H9 (cell line): ENCODE data around the gene CTIF. TPM values are rescaled to one million over a fixed set of nuclear protein-coding genes. Genes with fewer than 3 reads are reported as not detected.

ENCODE experiments used
- DNase-seq: peaks from one replicate; pipeline ENCODE4 v3.0.0-alpha.2; 2017
- H2AFZ ChIP-seq: one replicate; pipeline ENCODE4 v1.6.1; 2013; ENCODE audit warnings: mild to moderate bottlenecking, low read length, control low read depth, moderate library complexity
- H2AK5ac ChIP-seq: 2 replicates; pipeline ENCODE4 v1.6.1; 2013; ENCODE audit warnings: low read length, control low read depth, mixed read lengths; ENCODE audit not compliant: insufficient read length
- H2BK120ac ChIP-seq: one replicate; pipeline ENCODE4 v1.6.1; 2013; ENCODE audit warnings: low read depth, mild to moderate bottlenecking, low read length, control low read depth, inconsistent platforms; ENCODE audit not compliant: poor library complexity, severe bottlenecking
- H2BK12ac ChIP-seq: 2 replicates; pipeline ENCODE4 v1.6.1; 2013; ENCODE audit warnings: low read length, control low read depth, mixed read lengths, low read depth; ENCODE audit not compliant: insufficient read length
- H2BK15ac ChIP-seq: 2 replicates; pipeline ENCODE4 v1.6.1; 2013; ENCODE audit warnings: low read depth, low read length, control low read depth
- H2BK20ac ChIP-seq: one replicate; pipeline ENCODE4 v1.6.1; 2013; ENCODE audit warnings: low read depth, mild to moderate bottlenecking, low read length, control low read depth, inconsistent platforms; ENCODE audit not compliant: poor library complexity, severe bottlenecking
- H2BK5ac ChIP-seq: 2 replicates; pipeline ENCODE4 v1.6.1; 2013; ENCODE audit warnings: low read length, control low read depth, mixed read lengths; ENCODE audit not compliant: insufficient read length
- H3K14ac ChIP-seq: 2 replicates; pipeline ENCODE4 v1.6.1; 2013; ENCODE audit warnings: low read length, control low read depth; ENCODE audit not compliant: insufficient read depth
- H3K18ac ChIP-seq: 2 replicates; pipeline ENCODE4 v1.6.1; 2013; ENCODE audit warnings: low read depth, mild to moderate bottlenecking, mixed read lengths, low read length, control low read depth; ENCODE audit not compliant: insufficient read length
- H3K23ac ChIP-seq: 2 replicates; pipeline ENCODE4 v1.6.1; 2013; ENCODE audit warnings: low read length, control low read depth, mixed read lengths, low read depth; ENCODE audit not compliant: insufficient read length
- H3K23me2 ChIP-seq: 2 replicates; pipeline ENCODE4 v1.6.1; 2013; ENCODE audit warnings: low read depth, mild to moderate bottlenecking, mixed read lengths, low read length, control low read depth; ENCODE audit not compliant: insufficient read length, poor library complexity, severe bottlenecking
- H3K27ac ChIP-seq: 2 replicates; pipeline ENCODE4 v1.5.1; 2013; ENCODE audit warnings: low read length, control low read depth, mixed read lengths, low read depth; ENCODE audit not compliant: insufficient read length
- H3K27me3 ChIP-seq: 2 replicates; pipeline ENCODE4 v1.6.1; 2013; ENCODE audit warnings: low read length, control low read depth, inconsistent platforms; ENCODE audit not compliant: insufficient read depth
- H3K4ac ChIP-seq: 2 replicates; pipeline ENCODE4 v1.6.1; 2013; ENCODE audit warnings: low read depth, mild to moderate bottlenecking, control low read depth, inconsistent platforms, low read length, moderate library complexity
- H3K4me1 ChIP-seq: 2 replicates; pipeline ENCODE4 v1.6.1; 2013; ENCODE audit warnings: low read length, control low read depth, inconsistent platforms; ENCODE audit not compliant: insufficient read depth
- H3K4me2 ChIP-seq: 2 replicates; pipeline ENCODE4 v1.6.1; 2013; ENCODE audit warnings: low read length, control low read depth, mixed read lengths; ENCODE audit not compliant: insufficient read length, insufficient read depth
- H3K56ac ChIP-seq: 2 replicates; pipeline ENCODE4 v1.6.1; 2013; ENCODE audit warnings: low read depth, mild to moderate bottlenecking, mixed read lengths, low read length, control low read depth; ENCODE audit not compliant: insufficient read length
- H3K79me1 ChIP-seq: 2 replicates; pipeline ENCODE4 v1.6.1; 2013; ENCODE audit warnings: low read depth, mild to moderate bottlenecking, moderate library complexity, low read length, control low read depth, inconsistent platforms; ENCODE audit not compliant: insufficient read depth, poor library complexity, severe bottlenecking
- H3K79me2 ChIP-seq: 2 replicates; pipeline ENCODE4 v1.6.1; 2013; ENCODE audit warnings: low read length, control low read depth, inconsistent platforms; ENCODE audit not compliant: insufficient read depth
- H3K9ac ChIP-seq: 2 replicates; pipeline ENCODE4 v1.6.1; 2013; ENCODE audit warnings: low read length, control low read depth, mixed read lengths; ENCODE audit not compliant: insufficient read length; ENCODE audit errors: extremely low read depth
- H3K9me3 ChIP-seq: one replicate; pipeline ENCODE4 v1.6.1; 2013; ENCODE audit warnings: low read depth, low read length, inconsistent platforms; ENCODE audit not compliant: control insufficient read depth
- H3T11ph ChIP-seq: one replicate; pipeline ENCODE4 v1.6.1; 2013; ENCODE audit warnings: mild to moderate bottlenecking, low read length, control low read depth, inconsistent platforms
- H4K20me1 ChIP-seq: one replicate; pipeline ENCODE4 v1.6.1; 2013; ENCODE audit not compliant: control insufficient read depth, insufficient read length, insufficient read depth
- H4K5ac ChIP-seq: 2 replicates; pipeline ENCODE4 v1.6.1; 2013; ENCODE audit warnings: low read depth, mild to moderate bottlenecking, mixed read lengths, low read length, control low read depth; ENCODE audit not compliant: insufficient read length
- H4K8ac ChIP-seq: replicated peaks from 2 replicates; pipeline ENCODE4 v1.6.1; 2013; ENCODE audit warnings: low read length, control low read depth, mixed read lengths, low read depth; ENCODE audit not compliant: insufficient read length
- H4K91ac ChIP-seq: 2 replicates; pipeline ENCODE4 v1.6.1; 2013; ENCODE audit warnings: low read depth, mild to moderate bottlenecking, moderate library complexity, mixed read lengths, low read length, control low read depth; ENCODE audit not compliant: insufficient read length
- H3K27ac Mint-ChIP-seq, 3 experiments: 2 replicates in 2 of 3; 3 replicates in 1 of 3; pipeline ENCODE4 v1.8.0; 2020 to 2021; ENCODE audit warnings: mixed read lengths in 3 of 3, mild to moderate bottlenecking in 1 of 3, moderate library complexity in 1 of 3
- H3K27me3 Mint-ChIP-seq: 2 replicates; pipeline ENCODE4 v1.8.0; 2021; ENCODE audit warnings: low read depth, mild to moderate bottlenecking, moderate library complexity, mixed read lengths
- H3K36me3 Mint-ChIP-seq, 3 experiments: 2 replicates in 2 of 3; 3 replicates in 1 of 3; pipeline ENCODE4 v1.8.0; 2020 to 2021; ENCODE audit warnings: low read depth in 3 of 3, mixed read lengths in 3 of 3; ENCODE audit not compliant: insufficient read depth in 1 of 3
- H3K4me1 Mint-ChIP-seq, 2 experiments: 2 replicates each; pipeline ENCODE4 v1.8.0; 2020; ENCODE audit warnings: mixed read lengths in 2 of 2
- H3K4me3 Mint-ChIP-seq, 2 experiments: 2 replicates in 1 of 2; 3 replicates in 1 of 2; pipeline ENCODE4 v1.8.0; 2020 to 2021; ENCODE audit warnings: mild to moderate bottlenecking in 2 of 2, mixed read lengths in 2 of 2, moderate library complexity in 1 of 2
- H3K9me3 Mint-ChIP-seq, 2 experiments: 2 replicates in 1 of 2; 3 replicates in 1 of 2; pipeline ENCODE4 v1.8.0; 2020; ENCODE audit warnings: mild to moderate bottlenecking in 2 of 2, mixed read lengths in 2 of 2, moderate library complexity in 1 of 2
- WGBS: extraction: QIAGEN DNeasy Blood & Tissue Kit; methylation state at CpG from one replicate; pipeline ENCODE4 v1.1.7; 2013; ENCODE audit warnings: missing lambda C conversion rate, low lambda C conversion rate, mixed read lengths; ENCODE audit not compliant: insufficient read length; ENCODE audit errors: extremely low coverage; 5-methylcytosine and 5-hydroxymethylcytosine counted together
- total RNA-seq: library from RNA; stranded (reverse); gene quantifications from 2 replicates; pipeline ENCODE4 v1.2.1, GENCODE V29; 2021
- TF ChIP-seq, protein P1 (sequence below): fragments of 200-600 bp; sonication (generic); conservative IDR thresholded peaks from 3 replicates; pipeline ENCODE4 v1.8.0; 2021; ENCODE audit warnings: antibody characterized with exemption, mild to moderate bottlenecking

The CTIF gene
- total RNA-seq, 1 experiment from 2014 or later, result 15.8 TPM

DNA sequence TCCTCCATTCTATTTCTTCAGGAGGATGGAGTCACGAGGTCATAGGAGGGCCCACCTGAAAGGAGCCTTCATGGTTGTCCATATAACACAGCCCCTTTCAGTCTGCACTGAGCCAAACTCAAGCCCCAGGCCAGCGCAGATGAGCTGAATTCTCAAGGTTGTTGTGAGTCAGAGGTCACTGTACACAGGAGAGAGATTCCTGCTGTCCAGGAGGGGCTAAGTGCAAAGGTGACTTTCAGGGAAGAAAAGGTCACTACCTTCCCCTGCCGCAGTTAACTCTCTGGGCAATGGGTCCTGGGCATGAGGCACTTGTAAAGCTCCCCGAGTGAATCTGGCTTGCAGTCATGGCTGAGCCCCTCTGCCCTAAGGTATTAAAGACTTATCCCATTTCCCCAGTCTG is 150.7 kb downstream of the CTIF start:
- H3K27ac ChIP-seq, result no peak overlapping the region
- no peak overlapping the region for H3K56ac ChIP-seq
- no peak overlapping the region for H2AK5ac ChIP-seq
- Mint-ChIP-seq H3K4me3 (no peak overlapping the region), H3K27ac (no peak overlapping the region), H3K36me3 (peaks cover 0 to 5% (median 2%) of the 10 kb centered on the region in 3 experiments; a peak in 3 of 7 replicates), H3K27me3 (no peaks in the 10 kb centered on the region; the same call in 1 of the 2 replicates), H3K9me3 (no peaks in the 10 kb centered on the region), H3K4me1 (peaks cover 2 to 5% of the 10 kb centered on the region in 2 experiments; a peak in 1 of 4 replicates)
- H3K9me3 ChIP-seq, result no peaks in the 10 kb centered on the region
- no peak for DNase-seq
- no peak overlapping the region for H4K5ac ChIP-seq
- no peak overlapping the region for H3K9ac ChIP-seq
- H3K27me3 ChIP-seq, result no peaks in the 10 kb centered on the region
- H2BK12ac ChIP-seq, result no peak overlapping the region
- H3K23ac ChIP-seq, result no peak overlapping the region
- no peaks in the 10 kb centered on the region for H3K23me2 ChIP-seq
- H3K14ac ChIP-seq, result no peak overlapping the region
- WGBS, result no CpG with 5 or more reads among the region's 4 CpGs
- TF ChIP-seq, protein P1, sequence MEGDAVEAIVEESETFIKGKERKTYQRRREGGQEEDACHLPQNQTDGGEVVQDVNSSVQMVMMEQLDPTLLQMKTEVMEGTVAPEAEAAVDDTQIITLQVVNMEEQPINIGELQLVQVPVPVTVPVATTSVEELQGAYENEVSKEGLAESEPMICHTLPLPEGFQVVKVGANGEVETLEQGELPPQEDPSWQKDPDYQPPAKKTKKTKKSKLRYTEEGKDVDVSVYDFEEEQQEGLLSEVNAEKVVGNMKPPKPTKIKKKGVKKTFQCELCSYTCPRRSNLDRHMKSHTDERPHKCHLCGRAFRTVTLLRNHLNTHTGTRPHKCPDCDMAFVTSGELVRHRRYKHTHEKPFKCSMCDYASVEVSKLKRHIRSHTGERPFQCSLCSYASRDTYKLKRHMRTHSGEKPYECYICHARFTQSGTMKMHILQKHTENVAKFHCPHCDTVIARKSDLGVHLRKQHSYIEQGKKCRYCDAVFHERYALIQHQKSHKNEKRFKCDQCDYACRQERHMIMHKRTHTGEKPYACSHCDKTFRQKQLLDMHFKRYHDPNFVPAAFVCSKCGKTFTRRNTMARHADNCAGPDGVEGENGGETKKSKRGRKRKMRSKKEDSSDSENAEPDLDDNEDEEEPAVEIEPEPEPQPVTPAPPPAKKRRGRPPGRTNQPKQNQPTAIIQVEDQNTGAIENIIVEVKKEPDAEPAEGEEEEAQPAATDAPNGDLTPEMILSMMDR, result no peak
- no peak overlapping the region for H3K4me2 ChIP-seq
- no peak overlapping the region for H4K91ac ChIP-seq
- no peaks in the 10 kb centered on the region for H3K79me2 ChIP-seq
- no peaks in the 10 kb centered on the region for H4K20me1 ChIP-seq
- no peak overlapping the region for H2BK5ac ChIP-seq
- H2BK120ac ChIP-seq, result no peak overlapping the region
- H2BK20ac ChIP-seq, result no peak overlapping the region
- no peak overlapping the region for H3T11ph ChIP-seq
- H3K79me1 ChIP-seq, result no peaks in the 10 kb centered on the region
- H2AFZ ChIP-seq, result no peak overlapping the region
- no peaks in the 10 kb centered on the region for H3K4me1 ChIP-seq
- H3K18ac ChIP-seq, result no peak overlapping the region
- no peak overlapping the region for H2BK15ac ChIP-seq
- no peak overlapping the region for H3K4ac ChIP-seq
- no peak overlapping the region for H4K8ac ChIP-seq
